H1 (cell line): ENCODE data around the gene EIF4EBP3. TPM values are rescaled to one million over a fixed set of nuclear protein-coding genes. Genes with fewer than 3 reads are reported as not detected.

Source experiments
- BACH1 ChIP-seq: IDR thresholded peaks from 2 replicates; pipeline ENCODE4 v1.6.1; 2012; ENCODE audit warnings: low read length, improper control_type of control experiment
- CREB1 ChIP-seq: IDR thresholded peaks from 2 replicates; pipeline ENCODE4 v1.6.1; 2012; ENCODE audit warnings: inconsistent platforms
- EZH2 ChIP-seq: fragments of 200-600 bp; sonication (generic); IDR thresholded peaks from 2 replicates; pipeline ENCODE4 v1.7.1; 2012; ENCODE audit warnings: low read depth, mild to moderate bottlenecking, moderate library complexity, low read length, inconsistent platforms; ENCODE audit not compliant: severe bottlenecking
- RXRA ChIP-seq: IDR thresholded peaks from 2 replicates; pipeline ENCODE4 v1.6.1; 2011; ENCODE audit warnings: low read depth, mild to moderate bottlenecking, low read length, moderate library complexity; ENCODE audit not compliant: insufficient read depth
- microRNA-seq, 2 experiments: library from miRNA; unstranded; fragments of <30 nt; microRNA quantifications; one replicate each; pipeline versions ENCODE4 to v1.2.0, GENCODE V29; 2016 to 2020; ENCODE audit warnings: borderline microRNAs expressed in 2 of 2, borderline number of aligned reads in 2 of 2, borderline replicate concordance in 1 of 2
- polyA plus RNA-seq, 7 experiments: library from polyadenylated mRNA; depleted of rRNA in 3 of 7; stranded (reverse) in 5 of 7; unstranded in 2 of 7; fragments of >200 nt in 5 of 7; fragments of 200-250 nt in 2 of 7; gene quantifications; 1 replicate in 5 of 7; 2 replicates in 1 of 7; 4 replicates in 1 of 7; pipeline versions ENCODE4 v1.2.1 to v1.2.3, GENCODE V29; 2011 to 2013; ENCODE audit warnings: missing spikeins in 2 of 7, mixed read lengths in 2 of 7
- small RNA-seq: library from polyadenylated mRNA; stranded (forward); fragments of <200 nt; extraction: miRNeasy Mini kit (QIAGEN cat#:217004); gene quantifications from one replicate; pipeline ENCODE3, GENCODE V24; 2013; ENCODE audit not compliant: insufficient read depth
- total RNA-seq: library from RNA; stranded (reverse); fragmentation: NEBNext Ultra II Directional; extraction: Animal tissue kit (Norgen Biotek cat#: 25700); gene quantifications from 2 replicates; pipeline ENCODE4 v1.2.1, GENCODE V29; 2021

The EIF4EBP3 gene
- total and polyA plus RNA-seq, 2 of the 8 experiments (the other 6 are each of a cell fraction or from before 2014, with no cell fraction given) = 11.1 to 11.7 TPM

- no peak for TF ChIP-seq BACH1
- no peak for TF ChIP-seq CREB1
- TF ChIP-seq EZH2 = no peak
- no peak for TF ChIP-seq RXRA
Observed at GRCh38 chr5:140598836-140599235, 51.4 kb downstream of the EIF4EBP3 start (continued).

Small RNA genes within 50 kb of the gene (microRNA-seq; reads per million reads assigned to microRNA genes)
- gene MIR6831 = 0 reads per million in 2 experiments

Small RNA genes within 50 kb of the gene (small RNA-seq; reads per million reads assigned to genes)
- not detected for gene RF00279
- gene RF00443 = not detected

Other genes with a start within 250 kb of the EIF4EBP3 start
- 52.6 and 53.0 TPM in 2 replicates for gene PFDN1, start 244.6 kb upstream of the EIF4EBP3 start, total RNA-seq
- 71.7 and 89.6 TPM in 2 replicates for gene PFDN1, start 244.6 kb upstream of the EIF4EBP3 start, polyA plus RNA-seq (2011; rRNA removed)
- gene HBEGF, start 201.1 kb upstream of the EIF4EBP3 start, total RNA-seq = 2.5 and 2.8 TPM in 2 replicates
- 2.1 and 2.4 TPM in 2 replicates for gene HBEGF, start 201.1 kb upstream of the EIF4EBP3 start, polyA plus RNA-seq (2011; rRNA removed)
- gene SLC4A9, start 187.5 kb upstream of the EIF4EBP3 start, total RNA-seq = 0.15 and 0.28 TPM in 2 replicates
- gene SLC4A9, start 187.5 kb upstream of the EIF4EBP3 start, polyA plus RNA-seq (2011; rRNA removed) = 0.15 and 0.24 TPM in 2 replicates
- gene ANKHD1, start 145.8 kb upstream of the EIF4EBP3 start, total RNA-seq = 101 and 108 TPM in 2 replicates
- 52.0 and 69.9 TPM in 2 replicates for gene ANKHD1, start 145.8 kb upstream of the EIF4EBP3 start, polyA plus RNA-seq (2011; rRNA removed)
- 34.3 and 39.4 TPM in 2 replicates for gene SRA1, start 9.8 kb downstream of the EIF4EBP3 start, total RNA-seq
- 26.0 and 27.4 TPM in 2 replicates for gene SRA1, start 9.8 kb downstream of the EIF4EBP3 start, polyA plus RNA-seq (2011; rRNA removed)
- 12.0 and 16.0 TPM in 2 replicates for gene APBB3, start 16.9 kb downstream of the EIF4EBP3 start, total RNA-seq
- gene APBB3, start 16.9 kb downstream of the EIF4EBP3 start, polyA plus RNA-seq (2011; rRNA removed) = 21.9 and 30.0 TPM in 2 replicates
- gene SLC35A4, start 17.2 kb downstream of the EIF4EBP3 start, total RNA-seq = 78.6 and 81.9 TPM in 2 replicates
- 131 and 133 TPM in 2 replicates for gene SLC35A4, start 17.2 kb downstream of the EIF4EBP3 start, polyA plus RNA-seq (2011; rRNA removed)
- 0.48 TPM in 1 of 2 replicates, not detected in the other for gene CD14, start 85.5 kb downstream of the EIF4EBP3 start, total RNA-seq
- gene CD14, start 85.5 kb downstream of the EIF4EBP3 start, polyA plus RNA-seq (2011; rRNA removed) = 0.15 and 0.24 TPM in 2 replicates
- 21.9 and 29.0 TPM in 2 replicates for gene TMCO6, start 91.8 kb downstream of the EIF4EBP3 start, total RNA-seq
- 40.9 and 53.6 TPM in 2 replicates for gene TMCO6, start 91.8 kb downstream of the EIF4EBP3 start, polyA plus RNA-seq (2011; rRNA removed)
- 75.2 and 77.1 TPM in 2 replicates for gene NDUFA2, start 100.0 kb downstream of the EIF4EBP3 start, total RNA-seq
- 146 and 154 TPM in 2 replicates for gene NDUFA2, start 100.0 kb downstream of the EIF4EBP3 start, polyA plus RNA-seq (2011; rRNA removed)
- 57.4 and 63.4 TPM in 2 replicates for gene IK, start 100.2 kb downstream of the EIF4EBP3 start, total RNA-seq
- 25.3 and 41.7 TPM in 2 replicates for gene IK, start 100.2 kb downstream of the EIF4EBP3 start, polyA plus RNA-seq (2011; rRNA removed)
- 22.7 and 22.8 TPM in 2 replicates for gene WDR55, start 117.2 kb downstream of the EIF4EBP3 start, total RNA-seq
- gene WDR55, start 117.2 kb downstream of the EIF4EBP3 start, polyA plus RNA-seq (2011; rRNA removed) = 15.3 and 19.5 TPM in 2 replicates
- 0.41 and 0.84 TPM in 2 replicates for gene DND1, start 125.9 kb downstream of the EIF4EBP3 start, total RNA-seq
- gene DND1, start 125.9 kb downstream of the EIF4EBP3 start, polyA plus RNA-seq (2011; rRNA removed) = 2.1 and 3.5 TPM in 2 replicates
- gene HARS1, start 143.7 kb downstream of the EIF4EBP3 start, total RNA-seq = 55.6 and 56.8 TPM in 2 replicates
- 26.1 and 27.8 TPM in 2 replicates for gene HARS1, start 143.7 kb downstream of the EIF4EBP3 start, polyA plus RNA-seq (2011; rRNA removed)
- 21.4 and 23.1 TPM in 2 replicates for gene HARS2, start 143.8 kb downstream of the EIF4EBP3 start, total RNA-seq
- 12.9 and 16.1 TPM in 2 replicates for gene HARS2, start 143.8 kb downstream of the EIF4EBP3 start, polyA plus RNA-seq (2011; rRNA removed)
- gene ZMAT2, start 152.8 kb downstream of the EIF4EBP3 start, total RNA-seq = 56.8 and 58.8 TPM in 2 replicates
- 38.9 and 65.9 TPM in 2 replicates for gene ZMAT2, start 152.8 kb downstream of the EIF4EBP3 start, polyA plus RNA-seq (2011; rRNA removed)
- gene PCDHA1, start 238.5 kb downstream of the EIF4EBP3 start, total RNA-seq = 0.50 and 0.52 TPM in 2 replicates
- 0.23 and 0.52 TPM in 2 replicates for gene PCDHA1, start 238.5 kb downstream of the EIF4EBP3 start, polyA plus RNA-seq (2011; rRNA removed)
- 1.9 TPM in 2 replicates for gene PCDHA2, start 247.2 kb downstream of the EIF4EBP3 start, total RNA-seq
- gene PCDHA2, start 247.2 kb downstream of the EIF4EBP3 start, polyA plus RNA-seq (2011; rRNA removed) = 0.86 and 1.2 TPM in 2 replicates